Vagina (tissue), 2 donors: ENCODE data around the gene DTYMK.

Experiments used
- CTCF ChIP-seq, 3 experiments: fragments of 450-650 bp in 2 of 3; fragments of 200-600 bp in 1 of 3; sonication (generic) in 1 of 3; IDR thresholded peaks; one replicate each; pipeline ENCODE4 v1.5.1; 2017 to 2019; ENCODE audit warnings: antibody characterized with exemption in 3 of 3, mild to moderate bottlenecking in 2 of 3, moderate library complexity in 2 of 3
- POLR2A ChIP-seq, 2 donors: fragments of 450-650 bp; IDR thresholded peaks; one replicate each; pipeline ENCODE4 v1.6.1; 2017; ENCODE audit warnings: antibody characterized with exemption in 2 of 2, mild to moderate bottlenecking in 2 of 2, moderate library complexity in 2 of 2

DNA sequence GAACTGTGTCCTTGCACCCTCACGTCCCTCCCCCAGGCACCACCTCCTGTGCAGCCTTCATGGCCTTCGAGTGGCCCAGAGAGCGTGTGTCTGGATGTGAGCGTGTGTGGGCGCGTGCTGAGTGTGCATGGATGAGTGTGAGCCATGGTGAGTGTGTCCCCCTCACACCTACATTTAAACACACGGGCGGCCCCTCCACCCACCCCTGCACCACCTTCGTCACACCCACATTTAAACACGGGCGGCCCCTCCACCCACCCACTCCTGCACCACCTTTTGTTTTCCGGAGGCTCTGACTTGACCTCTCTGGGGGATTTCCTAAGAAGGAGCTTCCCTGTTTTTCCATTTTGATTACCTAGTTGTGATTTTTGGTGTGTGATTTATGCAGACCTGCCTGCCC, 17.8 kb downstream of the DTYMK start:
- TF ChIP-seq CTCF (IDR thresholded peaks at IDR 0.05), result no peak
- TF ChIP-seq POLR2A (IDR thresholded peaks at IDR 0.05), result no peak
